ENCODE data around the gene INPP5A.
"Not testable (repeated sequence)": the region's sequence is repeated elsewhere in the genome, so short reads cannot be mapped to it uniquely, and the experiment has no call there.

INPP5A gene

GRCh38 chr10:132810807-132811700, 273.5 kb downstream of the INPP5A start:
- DNase-seq = no peak

GRCh38 chr10:132811891-132812481, 274.4 kb downstream of the INPP5A start:
- no peak for DNase-seq

GRCh38 chr10:132812520-132812919, 274.9 kb downstream of the INPP5A start:
- no peak for DNase-seq

GRCh38 chr10:132813001-132813401, 275.4 kb downstream of the INPP5A start:
- no peak for DNase-seq

GRCh38 chr10:132813560-132814468, 276.2 kb downstream of the INPP5A start:
- no peak for DNase-seq

GRCh38 chr10:132814469-132814856, 276.9 kb downstream of the INPP5A start:
- no peak for DNase-seq

- DNase-seq = no peak
These were observed 277.7 kb downstream of the INPP5A start for GRCh38 chr10:132815168-132815857.

GRCh38 chr10:132816718-132817117, 279.1 kb downstream of the INPP5A start:
- DNase-seq = no peak

- no peak for DNase-seq
These were observed 280.2 kb downstream of the INPP5A start for GRCh38 chr10:132817701-132818211.

- DNase-seq = no peak
These were observed 282.5 kb downstream of the INPP5A start for GRCh38 chr10:132820056-132820455.

GRCh38 chr10:132825783-132826523, 288.4 kb downstream of the INPP5A start:
- not testable (repeated sequence) for DNase-seq

- DNase-seq = no peak
These were observed 289.2 kb downstream of the INPP5A start for GRCh38 chr10:132826524-132827422.

GRCh38 chr10:132827423-132827789, 289.8 kb downstream of the INPP5A start:
- no peak for DNase-seq

GRCh38 chr10:132827861-132828539, 290.4 kb downstream of the INPP5A start:
- no peak for DNase-seq

- no peak for DNase-seq
These were observed 291.1 kb downstream of the INPP5A start for GRCh38 chr10:132828681-132829080.

- no peak for DNase-seq
These were observed 291.8 kb downstream of the INPP5A start for GRCh38 chr10:132829403-132829802.

- DNase-seq = no peak
These were observed 294.8 kb downstream of the INPP5A start for GRCh38 chr10:132832186-132832969.

All from NCI-H1105 treated with DMSO at 0.1 percent for 48 hours (cell line).